GM21825 (cell line): ENCODE measurements around the gene EHBP1.
"Not testable (repeated sequence)": the region's sequence is repeated elsewhere in the genome, so short reads cannot be mapped to it uniquely, and the experiment has no call there.

ENCODE experiments used
- ATAC-seq: cut with Tn5 transposase; IDR thresholded peaks from one replicate; pipeline ENCODE4 v1.9.1; 2021; ENCODE audit warnings: mild to moderate bottlenecking, moderate library complexity; ENCODE audit not compliant: unreplicated experiment

EHBP1 gene

DNA sequence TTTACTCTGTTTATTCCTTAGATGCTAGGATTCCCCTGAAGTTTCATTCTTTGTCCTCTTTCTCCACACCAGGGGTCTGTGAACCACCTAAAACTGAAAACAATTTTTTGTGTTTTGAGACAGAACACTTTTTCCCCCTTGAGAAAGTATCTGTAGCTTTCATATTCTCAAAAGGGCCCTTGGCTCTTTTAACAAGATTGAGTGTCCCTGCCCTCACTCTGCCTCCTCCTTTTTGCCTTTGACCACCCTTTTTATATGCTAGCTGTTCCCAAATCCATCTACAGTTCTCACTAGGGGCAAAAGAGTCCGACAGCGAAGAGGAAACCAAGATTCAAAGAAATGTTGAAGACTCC lies 883 bp upstream of the EHBP1 start:
- no peak for ATAC-seq

GRCh38 chr2:62705859-62706720 lies 577 bp downstream of the EHBP1 start:
- ATAC-seq = peak; percentile 4

DNA sequence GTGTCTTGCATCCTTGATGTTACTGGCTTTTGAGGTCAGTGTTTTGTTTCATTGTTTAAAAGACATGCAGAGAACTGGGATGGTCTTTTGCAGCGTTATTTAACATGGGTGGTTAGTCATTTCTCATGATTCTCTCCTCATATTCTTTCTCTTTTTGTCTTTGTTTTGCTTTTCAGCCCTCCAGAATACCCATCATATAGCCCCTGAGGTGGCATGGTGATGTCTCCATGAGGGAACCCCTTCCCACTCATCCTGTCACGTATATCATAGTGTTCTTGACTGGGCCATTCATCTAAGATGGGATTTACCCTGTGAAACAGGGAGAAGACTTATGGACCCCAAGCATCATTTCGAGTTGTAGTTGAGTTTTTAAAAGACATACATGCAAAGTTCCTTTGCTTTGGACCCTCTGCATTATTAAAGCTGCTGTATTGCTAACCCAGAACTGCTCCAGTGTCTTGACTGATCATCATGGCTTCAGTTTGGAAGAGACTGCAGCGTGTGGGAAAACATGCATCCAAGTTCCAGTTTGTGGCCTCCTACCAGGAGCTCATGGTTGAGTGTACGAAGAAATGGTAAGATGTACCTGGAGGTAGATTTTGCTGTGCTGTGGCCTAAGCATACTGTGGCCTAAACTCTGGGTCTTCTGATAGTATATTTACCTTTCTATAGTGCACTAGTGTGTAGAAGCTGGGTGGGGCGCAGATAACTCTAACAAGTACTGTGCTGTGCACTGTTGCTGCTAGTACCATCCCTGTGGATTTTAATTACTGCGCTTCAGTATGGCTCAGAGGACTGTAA lies 1.4 kb downstream of the EHBP1 start:
- no peak for ATAC-seq

DNA sequence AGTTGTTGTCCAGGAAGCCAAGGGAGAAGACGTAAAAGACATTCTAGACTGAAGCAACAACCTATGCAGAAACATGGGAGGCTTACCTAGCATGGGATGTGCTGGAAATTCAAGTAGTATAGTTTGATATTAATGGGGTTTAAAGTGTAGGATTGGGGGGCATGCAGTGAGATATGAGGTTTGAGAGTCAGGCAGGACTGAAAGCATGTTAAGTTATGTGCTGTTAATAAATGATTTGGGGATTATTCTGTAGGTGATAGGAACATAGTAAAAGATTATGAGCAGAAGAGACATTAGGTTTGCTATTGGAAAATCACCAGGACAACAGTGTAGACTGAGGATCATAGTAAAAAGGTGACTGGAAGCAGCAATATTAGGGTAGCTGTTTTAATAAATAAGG lies 3.2 kb downstream of the EHBP1 start:
- ATAC-seq = no peak

GRCh38 chr2:62711832-62712494 lies 6.5 kb downstream of the EHBP1 start:
- ATAC-seq = no peak

DNA sequence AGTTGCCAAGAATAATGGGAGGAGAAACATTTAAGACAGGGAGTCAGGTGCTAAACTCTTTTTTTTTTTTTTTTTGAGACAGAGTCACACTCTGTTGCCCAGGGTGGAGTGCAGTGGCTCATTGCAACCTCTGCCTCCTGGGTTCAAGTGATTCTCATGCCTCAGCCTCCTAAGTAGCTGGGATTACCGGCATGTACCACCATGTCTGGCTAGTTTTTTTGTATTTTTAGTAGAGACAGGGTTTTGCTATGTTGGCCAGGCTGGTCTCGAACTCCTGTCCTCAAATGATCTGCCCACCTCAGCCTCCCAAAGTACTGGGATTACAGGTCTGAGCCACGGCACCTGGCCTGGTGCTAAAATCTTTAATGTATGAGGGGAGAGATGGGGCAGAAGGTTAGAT lies 7.7 kb downstream of the EHBP1 start:
- ATAC-seq = not testable (repeated sequence)

DNA sequence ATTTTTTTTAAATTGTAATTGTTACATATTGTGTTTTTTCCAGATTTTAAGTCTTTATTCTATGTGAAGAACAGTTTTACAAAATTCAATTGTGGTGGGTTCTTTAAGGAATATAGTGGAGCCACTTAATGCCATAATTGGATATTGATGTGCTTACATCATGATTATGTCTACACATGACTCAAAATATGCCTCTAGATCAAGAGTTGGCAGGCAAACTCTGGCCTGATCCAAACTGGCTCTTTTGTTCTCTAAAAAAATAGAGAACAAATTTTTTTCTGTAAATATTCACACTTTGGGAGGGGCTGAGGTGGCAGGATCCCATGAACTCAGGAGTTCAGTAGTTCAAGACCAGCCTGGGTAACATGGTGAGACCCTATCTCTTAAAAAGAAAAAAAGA lies 8.3 kb downstream of the EHBP1 start:
- no peak for ATAC-seq

GRCh38 chr2:62716768-62717167 lies 11.3 kb downstream of the EHBP1 start:
- no peak for ATAC-seq

DNA sequence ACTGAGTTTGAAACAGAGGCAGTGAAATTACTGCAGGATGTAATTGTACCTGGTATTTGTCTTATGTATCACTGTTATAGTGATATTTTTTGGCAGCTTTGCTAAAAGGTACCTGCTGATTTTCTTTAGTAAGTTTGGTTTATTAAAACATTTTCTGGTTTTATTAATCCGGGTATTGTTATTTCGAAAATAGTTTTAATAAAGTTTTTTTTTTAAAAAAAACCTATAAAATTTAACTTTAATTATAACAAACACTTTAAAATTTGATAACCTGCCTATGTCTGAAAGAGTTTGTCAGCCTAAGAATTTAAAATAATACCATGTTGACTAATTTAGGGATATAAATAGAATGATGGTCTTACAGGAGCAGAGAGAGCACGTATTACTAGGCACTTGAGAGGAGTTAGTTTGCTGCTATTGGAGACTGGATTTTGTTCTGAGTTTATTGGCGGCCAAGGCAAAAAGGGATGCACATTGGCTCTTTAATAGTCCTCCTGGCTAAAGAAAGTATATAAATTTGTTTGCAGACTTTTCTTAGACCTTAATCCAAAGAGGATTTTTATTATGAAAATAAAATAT lies 12.1 kb downstream of the EHBP1 start:
- ATAC-seq = no peak

- no peak for ATAC-seq
These were observed 12.8 kb downstream of the EHBP1 start for GRCh38 chr2:62718225-62718822.

DNA sequence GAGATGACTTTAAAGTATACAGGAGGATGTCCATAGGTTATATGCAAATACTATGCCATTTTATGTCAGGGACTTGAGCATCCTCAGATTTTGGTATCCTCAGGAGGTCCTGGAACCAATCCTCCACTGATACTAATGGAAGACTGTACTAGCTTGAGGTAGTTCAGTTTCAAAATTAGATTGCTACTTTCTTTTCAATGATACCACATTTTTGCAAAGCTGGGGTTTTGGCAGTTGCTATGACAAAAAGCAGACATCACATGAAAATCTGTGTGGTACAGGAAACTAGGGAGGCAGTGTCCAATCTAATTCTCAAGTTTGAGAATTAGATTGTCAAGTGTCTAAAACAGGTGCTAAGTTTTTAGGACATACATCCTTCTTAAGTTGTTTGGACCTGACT lies 14.2 kb downstream of the EHBP1 start:
- no peak for ATAC-seq

DNA sequence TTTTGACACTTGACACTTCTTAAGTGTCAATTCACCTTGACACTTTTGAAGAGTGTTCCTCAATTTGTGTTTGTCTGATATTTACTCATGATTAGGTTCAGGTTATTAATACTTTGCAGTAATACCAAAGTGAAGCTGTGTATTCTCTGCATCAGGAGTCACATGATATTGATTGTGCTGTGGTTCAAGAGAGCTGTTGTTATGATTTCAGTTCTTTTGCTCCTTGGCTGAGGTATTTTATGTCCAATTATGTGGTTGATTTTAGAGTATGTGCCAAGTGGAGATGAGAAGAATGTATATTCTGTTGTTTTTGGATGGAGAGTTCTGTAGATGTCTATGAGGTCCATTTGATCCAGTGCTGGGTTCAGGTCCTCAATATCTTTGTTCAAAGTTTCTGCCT lies 17.2 kb downstream of the EHBP1 start:
- no peak for ATAC-seq

DNA sequence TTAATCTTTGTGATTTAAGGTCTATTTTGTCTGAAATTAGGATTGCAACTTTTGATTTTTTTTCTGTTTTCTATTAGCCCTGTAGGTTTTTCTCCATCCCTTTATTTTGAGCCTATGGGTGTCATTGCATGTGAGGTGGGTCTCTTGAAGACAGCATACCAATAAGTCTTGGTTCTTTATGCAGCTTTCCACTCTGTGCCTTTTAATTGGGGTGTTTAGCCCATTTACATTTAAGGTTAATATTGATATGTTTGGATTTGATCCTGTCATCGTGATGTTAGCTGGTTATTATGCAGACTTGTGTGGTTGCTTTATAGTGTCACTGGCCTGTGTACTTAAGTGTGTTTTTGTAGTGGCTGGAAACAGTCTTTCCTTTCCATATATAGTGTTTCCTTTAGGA lies 17.7 kb downstream of the EHBP1 start:
- ATAC-seq = no peak

- no peak for ATAC-seq
These were observed 18.6 kb downstream of the EHBP1 start for GRCh38 chr2:62724106-62724505.

DNA sequence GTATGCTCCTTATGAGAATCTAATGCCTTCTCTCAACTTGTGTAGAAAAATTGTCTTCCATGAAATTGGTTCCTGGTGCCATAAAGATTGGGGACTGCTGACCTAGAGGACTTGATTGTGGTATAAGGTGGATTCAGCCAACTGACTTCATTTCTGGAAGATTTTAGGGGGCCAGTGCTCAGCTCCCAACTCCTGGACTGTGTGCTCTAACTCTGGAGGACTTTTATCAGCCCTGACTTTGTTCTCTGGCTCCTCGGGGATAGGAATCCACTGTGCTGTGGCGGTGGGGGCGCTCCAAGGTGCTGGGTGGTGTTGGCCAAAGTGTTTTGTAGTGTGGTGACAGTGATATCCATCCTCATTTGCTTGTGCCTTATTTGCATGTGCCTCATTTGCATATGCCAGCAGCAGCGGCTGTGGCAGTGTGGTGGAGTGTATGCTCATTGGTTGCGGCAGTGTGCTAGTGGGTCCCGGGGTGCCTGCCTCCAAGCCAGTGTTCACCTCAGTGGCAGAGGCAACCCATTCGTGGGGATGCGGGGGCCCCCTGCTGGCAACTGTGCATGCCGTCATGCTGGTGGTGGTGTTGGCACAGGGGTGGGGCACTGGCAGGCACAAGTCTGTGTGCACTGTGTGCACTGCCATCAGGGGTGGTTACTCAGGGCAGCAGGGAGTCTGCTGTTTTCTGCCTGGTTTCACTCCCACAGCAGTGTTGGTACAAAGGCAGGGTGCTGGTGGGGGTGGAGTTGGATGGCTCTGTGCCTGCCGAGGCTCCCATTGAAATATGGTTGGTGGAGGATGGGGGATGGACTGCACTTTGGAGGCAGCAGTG lies 19.6 kb downstream of the EHBP1 start:
- ATAC-seq = no peak

GRCh38 chr2:62725712-62726055 lies 20.2 kb downstream of the EHBP1 start:
- ATAC-seq = no peak

GRCh38 chr2:62727259-62727867 lies 21.9 kb downstream of the EHBP1 start:
- ATAC-seq = no peak

- ATAC-seq = no peak
These were observed 22.5 kb downstream of the EHBP1 start for GRCh38 chr2:62727876-62728566.

DNA sequence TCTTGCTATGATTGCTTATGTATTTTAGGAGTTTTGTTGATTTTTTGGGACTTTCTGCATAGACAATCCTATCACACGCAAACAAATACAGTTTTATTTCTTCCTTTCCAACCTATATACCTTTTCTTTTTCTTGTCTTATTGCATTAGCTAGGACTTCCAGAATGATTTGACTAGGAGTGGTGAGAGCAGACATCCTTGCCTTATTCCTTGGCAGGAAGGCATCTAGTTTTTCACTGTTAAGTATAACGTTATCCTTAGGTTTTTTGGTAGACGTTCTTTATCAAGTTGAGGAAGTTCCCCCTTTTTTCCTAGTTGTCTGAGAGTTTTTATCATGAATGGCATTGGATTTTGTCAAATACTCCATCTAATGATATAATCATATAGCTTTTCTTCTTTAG lies 25.8 kb downstream of the EHBP1 start:
- ATAC-seq = no peak
